Small intestine (tissue), 7 donors: ENCODE measurements around the gene MAGEB1. TPM values are rescaled to one million over a fixed set of nuclear protein-coding genes. Genes with fewer than 3 reads are reported as not detected.

Experiments
- DNase-seq, 2 donors: peaks; one replicate each; pipeline versions ENCODE4 v3.0.0 to v3.0.0-alpha.2; 2013
- FAIRE-seq: peaks from 2 replicates; lab custom pipeline; 2012; peaks lifted over from hg19 to GRCh38; lab: Jason Lieb, UNC
- H3K27ac ChIP-seq, 3 donors: one replicate each; pipeline ENCODE4 v1.5.1; 2013; ENCODE audit warnings: low read length in 2 of 3, mild to moderate bottlenecking in 2 of 3, control low read depth in 1 of 3, inconsistent platforms in 1 of 3, low read depth in 1 of 3, moderate library complexity in 1 of 3
- H3K27me3 ChIP-seq, 3 donors: one replicate each; pipeline ENCODE4 v1.6.1; 2013; ENCODE audit warnings: low read length in 3 of 3, inconsistent platforms in 1 of 3; ENCODE audit not compliant: control insufficient read depth in 3 of 3, insufficient read depth in 3 of 3
- H3K36me3 ChIP-seq, 3 donors: one replicate each; pipeline ENCODE4 v1.6.1; 2013; ENCODE audit warnings: low read length in 3 of 3, inconsistent platforms in 1 of 3, low read depth in 1 of 3, mild to moderate bottlenecking in 1 of 3, moderate library complexity in 1 of 3; ENCODE audit not compliant: control insufficient read depth in 3 of 3, insufficient read depth in 2 of 3
- H3K4me1 ChIP-seq, 3 donors: one replicate each; pipeline ENCODE4 v1.6.1; 2013; ENCODE audit warnings: low read length in 2 of 3, inconsistent platforms in 1 of 3, low read depth in 1 of 3, mild to moderate bottlenecking in 1 of 3, moderate library complexity in 1 of 3; ENCODE audit not compliant: control insufficient read depth in 3 of 3, insufficient read depth in 2 of 3
- H3K4me3 ChIP-seq, 3 donors: one replicate each; pipeline ENCODE4 v1.5.1; 2013; ENCODE audit warnings: low read length in 3 of 3, control low read depth in 1 of 3, inconsistent platforms in 1 of 3, low read depth in 1 of 3, mild to moderate bottlenecking in 1 of 3, moderate library complexity in 1 of 3
- H3K9me3 ChIP-seq, 2 donors: one replicate each; pipeline ENCODE4 v1.6.1; 2013; ENCODE audit warnings: low read depth in 1 of 2, low read length in 1 of 2; ENCODE audit not compliant: control insufficient read depth in 2 of 2, insufficient read depth in 1 of 2
- WGBS, 3 donors: extraction: QIAGEN DNeasy Blood & Tissue Kit; methylation state at CpG; one replicate each; pipeline ENCODE4 v1.1.7; 2013; 5-methylcytosine and 5-hydroxymethylcytosine counted together
- polyA plus RNA-seq, 4 donors: library from polyadenylated mRNA; stranded (reverse) in 3 of 4; unstranded in 1 of 4; fragments of 200-250 nt in 3 of 4; fragments of 120-200 nt in 1 of 4; gene quantifications; one replicate each; pipeline versions ENCODE4 v1.2.1 to v1.2.3, GENCODE V29; 2013
- donor health status: healthy with polysubstance abuse.
- donor health status: control.
- donor health status: control.
- donor health status: Bipolar disorder and iron deficiency.
- donor health status: healthy.

MAGEB1 gene
- polyA plus RNA-seq, 4 donors, result not detected

DNA sequence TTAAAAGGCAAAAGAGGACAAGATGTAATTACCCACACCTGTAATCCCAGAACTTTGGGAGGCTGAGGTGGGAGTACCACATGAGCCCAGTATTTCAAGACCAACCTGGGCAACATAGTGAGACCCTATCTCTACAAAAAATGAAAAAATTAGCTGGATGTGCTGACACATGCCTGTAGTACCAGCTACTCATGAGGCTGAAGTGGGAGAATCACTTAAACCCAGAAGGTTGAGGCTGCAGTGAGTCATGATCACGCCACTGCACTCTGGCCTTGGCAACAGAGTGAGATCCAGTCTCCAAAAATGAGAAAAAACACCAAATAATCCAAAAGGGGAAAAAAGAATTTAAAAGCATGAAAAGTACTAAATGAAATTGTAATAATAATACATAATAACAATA, 31.4 kb downstream of the MAGEB1 start:
- no peaks in the 10 kb centered on the region for H3K9me3 ChIP-seq
- no peak overlapping the region for H3K27ac ChIP-seq
- FAIRE-seq (no peak), DNase-seq (no peak)
- H3K36me3 ChIP-seq, result no peaks in the 10 kb centered on the region
- H3K4me1 ChIP-seq, result no peaks in the 10 kb centered on the region
- 40 to 75% (median 68%) methylated on average over 1 of the region's 1 CpG for WGBS, 3 donors
- no peak overlapping the region for H3K4me3 ChIP-seq
- H3K27me3 ChIP-seq, result no peaks in the 10 kb centered on the region

DNA sequence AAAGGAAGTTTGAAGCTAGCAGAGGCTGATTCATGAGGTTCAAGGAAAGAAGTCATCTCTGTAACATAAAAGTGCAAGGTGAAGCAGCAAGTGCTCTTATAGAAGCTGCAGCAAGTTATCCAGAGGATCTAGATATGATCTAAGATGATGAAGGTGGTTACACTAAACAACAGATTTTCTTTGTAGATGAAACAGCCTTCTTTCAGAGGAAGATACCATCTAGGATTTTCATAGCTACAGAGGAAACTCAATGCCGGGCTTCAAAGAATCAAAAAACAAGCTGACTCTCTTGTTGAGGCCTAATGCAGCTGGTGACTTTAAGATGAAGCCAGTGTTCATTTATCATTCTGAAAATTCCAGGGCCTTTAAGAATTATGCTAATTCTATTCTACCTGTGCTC, 33.5 kb downstream of the MAGEB1 start:
- DNase-seq (no peak), FAIRE-seq (no peak)
- Histone ChIP-seq H3K9me3 (no peaks in the 10 kb centered on the region), H3K4me3 (no peak overlapping the region), H3K27ac (no peak overlapping the region), H3K27me3 (no peaks in the 10 kb centered on the region), H3K4me1 (no peaks in the 10 kb centered on the region), H3K36me3 (no peaks in the 10 kb centered on the region)
- 68 to 80% (median 71%) methylated on average over 1 of the region's 1 CpG for WGBS, 3 donors

DNA sequence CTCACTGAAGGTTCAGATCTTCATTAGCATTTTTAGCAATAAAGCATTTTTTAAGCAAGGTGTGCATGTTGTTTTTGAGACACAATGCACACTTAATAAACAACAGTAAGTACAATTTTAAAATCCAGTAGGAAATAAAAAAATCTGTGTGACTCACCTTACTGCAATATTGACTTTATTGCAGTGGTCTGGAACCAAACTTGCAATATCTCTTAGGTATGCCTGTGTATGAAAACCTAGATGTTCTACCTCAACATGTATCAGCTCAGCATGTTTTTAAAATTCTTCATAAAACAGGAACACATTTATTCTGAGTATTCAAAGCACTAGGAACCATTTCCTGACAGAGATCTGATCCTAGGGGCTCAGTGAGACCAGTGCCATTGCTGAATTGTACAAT, 35.6 kb downstream of the MAGEB1 start:
- Histone ChIP-seq H3K4me3 (no peak overlapping the region), H3K36me3 (no peaks in the 10 kb centered on the region), H3K27ac (no peak overlapping the region), H3K4me1 (no peaks in the 10 kb centered on the region), H3K27me3 (no peaks in the 10 kb centered on the region), H3K9me3 (no peaks in the 10 kb centered on the region)
- FAIRE-seq (no peak), DNase-seq (no peak)

DNA sequence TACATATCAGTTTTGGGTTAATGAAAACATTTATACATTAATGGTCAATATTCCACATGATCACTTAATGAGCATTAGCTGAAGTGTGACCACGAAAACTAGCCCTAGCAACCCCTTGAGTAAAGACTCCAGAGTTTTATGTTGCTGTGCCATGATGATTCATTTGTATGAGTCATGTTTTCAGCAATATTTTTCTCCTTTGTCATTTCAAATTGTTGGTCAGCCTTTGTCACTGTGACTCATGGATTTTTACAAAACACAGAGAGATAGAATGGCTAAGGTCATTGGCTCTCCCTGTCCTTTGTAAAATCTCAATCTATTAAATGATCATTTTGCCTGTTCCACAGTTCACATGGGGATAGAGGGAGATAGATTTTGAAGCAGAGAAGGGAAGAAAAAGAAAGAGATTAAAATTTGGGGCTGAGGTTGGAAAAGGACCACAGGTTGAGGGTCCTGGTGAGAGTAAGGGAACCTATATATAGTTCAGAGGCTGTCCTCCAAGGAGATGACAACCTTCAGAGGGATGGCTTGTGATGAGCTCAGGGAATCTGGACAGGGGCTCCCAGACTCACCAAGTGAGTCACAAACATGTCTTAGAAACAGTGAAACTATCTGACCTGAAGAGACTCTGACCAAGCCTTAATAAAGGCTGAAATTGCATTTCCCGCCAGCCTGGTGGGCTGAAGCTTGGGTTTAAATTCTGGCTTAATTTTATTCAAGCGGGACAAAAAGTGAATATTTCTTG, 36.7 kb downstream of the MAGEB1 start:
- DNase-seq (no peak), FAIRE-seq (no peak)
- no peaks in the 10 kb centered on the region for H3K36me3 ChIP-seq
- no peaks in the 10 kb centered on the region for H3K27me3 ChIP-seq
- H3K4me1 ChIP-seq, result no peaks in the 10 kb centered on the region
- H3K9me3 ChIP-seq, result no peaks in the 10 kb centered on the region
- H3K27ac ChIP-seq, result no peak overlapping the region
- WGBS, 3 donors, result 49 to 78% (median 63%) methylated on average over 3 of the region's 3 CpGs
- no peak overlapping the region for H3K4me3 ChIP-seq

DNA sequence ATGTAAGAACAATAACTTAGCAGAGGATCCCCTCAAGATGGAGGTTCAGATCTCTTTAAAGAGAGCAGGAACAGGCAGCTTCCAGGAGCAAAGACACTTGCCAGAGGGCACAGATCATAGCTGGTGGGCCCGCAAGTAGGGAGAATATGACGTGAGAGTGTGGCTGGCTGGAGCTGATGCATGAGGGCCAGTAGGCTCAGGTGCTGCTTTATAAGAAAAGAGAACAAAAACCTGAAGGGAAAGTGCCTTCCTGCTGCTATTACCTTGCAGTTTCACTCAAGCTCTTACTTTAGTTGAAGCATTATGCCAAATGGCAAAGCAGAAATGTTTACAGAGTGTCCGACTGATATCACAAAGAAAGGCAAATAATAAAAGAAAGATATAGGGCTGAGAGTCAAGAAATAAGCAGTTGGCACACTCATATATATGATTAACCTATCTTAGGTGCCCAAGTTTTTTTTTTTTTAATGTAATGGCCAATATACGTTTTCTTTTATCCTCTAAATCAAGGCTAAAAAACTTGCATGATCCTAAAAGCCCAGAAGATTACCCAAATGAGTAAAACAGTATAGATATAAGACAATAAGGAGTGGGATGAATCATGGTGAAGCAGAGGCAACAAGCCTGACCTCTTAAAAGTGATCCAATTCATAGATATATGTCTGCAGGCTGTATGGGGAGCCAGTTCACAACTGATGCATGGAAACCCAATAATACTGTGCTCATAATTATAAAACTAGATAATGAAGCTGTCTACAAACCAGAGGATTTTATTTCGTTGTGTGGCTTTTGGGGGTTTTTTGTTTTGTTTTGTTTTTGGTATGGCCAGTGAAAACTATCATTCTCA, 49.7 kb downstream of the MAGEB1 start:
- Histone ChIP-seq H3K27ac (no peak overlapping the region), H3K4me1 (no peaks in the 10 kb centered on the region), H3K36me3 (no peaks in the 10 kb centered on the region), H3K4me3 (no peak overlapping the region), H3K9me3 (no peaks in the 10 kb centered on the region), H3K27me3 (no peaks in the 10 kb centered on the region)
- FAIRE-seq (no peak), DNase-seq (no peak)
- 44 to 61% (median 45%) methylated on average over 5 of the region's 5 CpGs for WGBS, 3 donors

DNA sequence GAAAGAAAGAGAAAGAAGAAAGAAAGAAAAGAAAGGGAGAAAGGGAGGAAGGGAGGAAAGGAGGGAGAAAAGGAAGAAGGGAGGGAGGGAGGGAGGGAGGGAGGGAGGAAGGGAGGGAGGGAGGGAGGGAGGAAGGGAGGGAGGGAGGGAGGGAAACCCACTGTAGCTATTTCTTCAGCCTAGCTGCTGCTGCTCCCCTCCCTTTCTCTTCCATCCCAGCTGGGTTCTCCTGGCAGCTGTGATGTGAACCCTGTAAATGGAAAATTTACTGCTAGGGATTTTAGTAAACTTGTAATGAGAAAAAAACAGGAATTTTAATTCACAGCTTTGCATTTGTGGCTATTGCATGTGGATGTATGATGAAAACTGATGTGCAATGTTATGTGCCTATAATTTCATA, 54.3 kb downstream of the MAGEB1 start:
- no peak for FAIRE-seq
- H3K27me3 ChIP-seq, result no peaks in the 10 kb centered on the region

More for the DNA sequence above, 54.3 kb downstream of the MAGEB1 start:
- no peak overlapping the region for H3K4me3 ChIP-seq
- H3K4me1 ChIP-seq, result no peaks in the 10 kb centered on the region
- no peaks in the 10 kb centered on the region for H3K36me3 ChIP-seq
- H3K27ac ChIP-seq, result no peak overlapping the region
- H3K9me3 ChIP-seq, result no peaks in the 10 kb centered on the region
- DNase-seq, result no peak

Other genes with a start within 250 kb of the MAGEB1 start
- not detected for gene MAGEB2, start 31.6 kb upstream of the MAGEB1 start, polyA plus RNA-seq
- gene MAGEB3, start 16.5 kb upstream of the MAGEB1 start, polyA plus RNA-seq, result not detected
- gene MAGEB4, start 5.1 kb upstream of the MAGEB1 start, polyA plus RNA-seq, result not detected
- under 1 TPM in 1 of 4 donors, not detected in 3; 0.18 TPM for gene NR0B1, start 62.2 kb downstream of the MAGEB1 start, polyA plus RNA-seq